NOMO-1 (cell line): Measurements from ENCODE around the gene GNAT2.

ENCODE experiments used
- DNase-seq, 2 experiments: peaks; one replicate each; lab custom pipeline; 2025; ENCODE audit not compliant: unreplicated experiment in 2 of 2; lab: John Stamatoyannopoulos, UW

Gene GNAT2

GRCh38 chr1:109642626-109643025, 23.2 kb upstream of the GNAT2 start:
- DNase-seq = no peak

GRCh38 chr1:109641861-109642260, 22.4 kb upstream of the GNAT2 start:
- DNase-seq = no peak

GRCh38 chr1:109641078-109641740, 21.8 kb upstream of the GNAT2 start:
- DNase-seq = no peak

GRCh38 chr1:109640285-109640865, 21.0 kb upstream of the GNAT2 start:
- peak; percentile 39 to 41 for DNase-seq

GRCh38 chr1:109639841-109640184, 20.4 kb upstream of the GNAT2 start:
- no peak for DNase-seq

GRCh38 chr1:109639063-109639840, 19.8 kb upstream of the GNAT2 start:
- DNase-seq = no peak

GRCh38 chr1:109637446-109637845, 18.0 kb upstream of the GNAT2 start:
- DNase-seq = no peak

GRCh38 chr1:109636201-109636952, 17.0 kb upstream of the GNAT2 start:
- no peak for DNase-seq

GRCh38 chr1:109635862-109636200, 16.4 kb upstream of the GNAT2 start:
- no peak for DNase-seq

GRCh38 chr1:109634771-109635750, 15.6 kb upstream of the GNAT2 start:
- DNase-seq = no peak

GRCh38 chr1:109634292-109634691, 14.9 kb upstream of the GNAT2 start:
- no peak for DNase-seq

- no peak for DNase-seq
These were observed 13.4 kb upstream of the GNAT2 start for GRCh38 chr1:109632671-109633346.

- no peak for DNase-seq
These were observed 12.4 kb upstream of the GNAT2 start for GRCh38 chr1:109631513-109632505.

- no peak for DNase-seq
These were observed 11.6 kb upstream of the GNAT2 start for GRCh38 chr1:109630898-109631512.

- DNase-seq = no peak
These were observed 10.9 kb upstream of the GNAT2 start for GRCh38 chr1:109630081-109630897.

- DNase-seq = no peak
These were observed 10.1 kb upstream of the GNAT2 start for GRCh38 chr1:109629372-109630030.
